Liver (tissue), 5 donors: Measurements from ENCODE around the gene RASSF6. TPM values are rescaled to one million over a fixed set of nuclear protein-coding genes. Genes with fewer than 3 reads are reported as not detected.

Experiments used
- polyA plus RNA-seq, 2 donors: library from polyadenylated mRNA; stranded (reverse) in 1 of 2; unstranded in 1 of 2; fragments of 200-250 nt in 1 of 2; fragments of >200 nt in 1 of 2; fragmentation: Nextera tagmentation in 1 of 2; extraction: Ambion mirVana in 1 of 2; gene quantifications; one replicate each; pipeline versions ENCODE4 v1.2.1 to v1.2.3, GENCODE V29; 2013 to 2015
- small RNA-seq: library from RNA; depleted of rRNA; stranded (forward); fragments of <200 nt; gene quantifications from one replicate; pipeline ENCODE3, GENCODE V24; 2014
- total RNA-seq, 2 donors: library from RNA; depleted of rRNA; stranded (reverse); fragments of >200 nt; gene quantifications; one replicate each; pipeline ENCODE4 v1.2.3, GENCODE V29; 2014
- donor health status: healthy.
- donor health status: healthy.
- donor health status: healthy.

The RASSF6 gene
- total and polyA plus RNA-seq, 4 donors: 0.08 to 0.38 (median 0.12) TPM

Small RNA genes within 50 kb of the gene (small RNA-seq; reads per million reads assigned to genes)
- not detected for gene AC074250.1

Other genes starting within 250 kb of the RASSF6 start
- gene ALB, start 216.1 kb downstream of the RASSF6 start, total RNA-seq: over 10,000 TPM; 37,224 to 59,987 TPM
- over 10,000 TPM; 33,161 to 33,802 TPM for gene ALB, start 216.1 kb downstream of the RASSF6 start, polyA plus RNA-seq
- gene AFP, start 184.2 kb downstream of the RASSF6 start, total RNA-seq: 1,000 to 10,000 TPM in 1 of 2 donors, 1 to 10 TPM in 1; 1.0 to 3,875 TPM
- 1 to 10 TPM; 2.2 to 9.1 TPM for gene AFP, start 184.2 kb downstream of the RASSF6 start, polyA plus RNA-seq
- gene AFM, start 138.7 kb downstream of the RASSF6 start, total RNA-seq: 100 to 1,000 TPM in 1 of 2 donors, 10 to 100 TPM in 1; 40.1 to 274 TPM
- 100 to 1,000 TPM in 1 of 2 donors, 10 to 100 TPM in 1; 96.3 to 232 TPM for gene AFM, start 138.7 kb downstream of the RASSF6 start, polyA plus RNA-seq
- 1 to 10 TPM; 1.5 to 3.8 TPM for gene CXCL8, start 120.1 kb upstream of the RASSF6 start, total RNA-seq
- gene CXCL8, start 120.1 kb upstream of the RASSF6 start, polyA plus RNA-seq: under 1 TPM; 0.33 to 0.65 TPM
- 1 to 10 TPM in 1 of 2 donors, under 1 TPM in 1; 0.19 to 5.5 TPM for gene CXCL6, start 216.2 kb upstream of the RASSF6 start, total RNA-seq
- gene CXCL6, start 216.2 kb upstream of the RASSF6 start, polyA plus RNA-seq: 1 to 10 TPM; 3.0 to 3.4 TPM
- 1 to 10 TPM in 1 of 2 donors, not detected in 1; 3.4 TPM for gene PF4V1, start 232.9 kb upstream of the RASSF6 start, total RNA-seq
- gene PF4V1, start 232.9 kb upstream of the RASSF6 start, polyA plus RNA-seq: under 1 TPM; 0.16 to 0.74 TPM
- gene CXCL1, start 249.0 kb upstream of the RASSF6 start, total RNA-seq: 1 to 10 TPM in 1 of 2 donors, not detected in 1; 4.2 TPM
- gene CXCL1, start 249.0 kb upstream of the RASSF6 start, polyA plus RNA-seq: 1 to 10 TPM in 1 of 2 donors, under 1 TPM in 1; 0.97 to 2.8 TPM